Activated CD8-positive, alpha-beta memory T cell treated with anti-CD3 and anti-CD28 coated beads for 36 hours (primary cell): ENCODE data around the gene EDC3. TPM values are rescaled to one million over a fixed set of nuclear protein-coding genes. Genes with fewer than 3 reads are reported as not detected.
"Not testable (repeated sequence)": the region's sequence is repeated elsewhere in the genome, so short reads cannot be mapped to it uniquely, and the experiment has no call there.

Source experiments
- CTCF ChIA-PET: fragments of 350-600 bp; sonication (Branson Sonifier 250); formaldehyde crosslinking; loops from one replicate; lab custom pipeline; 2021; ENCODE audit warnings: antibody characterized with exemption; lab: Charles Lee
- POLR2A ChIA-PET: fragments of 350-600 bp; sonication (Branson Sonifier 250); formaldehyde crosslinking; loops from one replicate; lab custom pipeline; 2021; ENCODE audit warnings: antibody characterized with exemption; lab: Charles Lee
- total RNA-seq, 2 experiments: library from RNA; stranded (reverse); gene quantifications; one replicate each; pipeline ENCODE4 v1.2.3, GENCODE V29; 2021

EDC3 gene
- 10 to 100 TPM; 50.5 to 52.2 TPM for total RNA-seq

DNA sequence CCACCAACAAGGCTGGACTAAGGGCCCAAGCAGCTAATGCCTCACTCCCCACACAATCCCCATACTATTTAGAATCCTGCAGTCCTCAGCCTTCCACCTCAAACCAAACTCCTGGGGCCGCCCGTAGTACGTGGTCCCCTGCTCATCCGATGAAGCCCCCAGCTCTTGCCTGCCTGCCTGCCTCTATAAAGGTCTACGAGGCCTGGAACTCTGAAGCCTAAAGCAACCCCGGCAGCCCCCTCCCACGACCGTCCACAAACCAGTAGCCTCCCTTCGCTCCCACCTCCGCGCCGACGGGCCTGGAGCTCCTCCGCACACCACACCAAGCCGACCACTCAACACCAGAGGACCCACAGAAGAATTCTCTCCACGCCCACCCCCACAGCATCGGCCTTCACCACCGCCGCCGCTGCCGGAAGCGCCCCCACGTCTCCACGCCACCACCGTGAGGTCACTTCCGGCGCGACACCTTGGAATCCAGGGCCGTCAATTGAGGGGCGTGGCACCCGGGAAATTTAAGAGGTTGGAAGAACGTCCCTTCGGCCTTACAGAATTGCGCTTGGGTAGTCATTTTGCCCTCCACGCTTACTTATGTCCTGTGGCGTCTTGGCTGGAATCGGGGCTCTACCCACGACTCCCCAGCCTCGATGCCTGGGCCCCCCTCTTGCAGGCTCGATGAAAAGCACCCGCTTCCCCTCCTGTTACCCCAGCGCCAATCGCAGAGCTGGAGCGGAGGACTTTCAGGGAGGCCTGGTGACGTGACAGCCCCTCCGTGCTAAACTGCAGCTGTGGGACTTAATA is at the start of gene EDC3:
TSS of gene EDC3 (minus strand) at position 428 of the 801 bp plus-strand sequence. CDS start 20,900 bp downstream, outside the sequence.
- POLR2A ChIA-PET: interaction anchor here (0.5 kb wide), 1 partner anchor 198 kb away, joined by 3 read pairs; no protein-coding TSS in a partner anchor
- CTCF ChIA-PET: interaction anchor here (0.6 to 1.6 kb wide), 6 partner anchors 12 to 647 kb away, joined by 3 to 5 read pairs (median 4); no protein-coding TSS in a partner anchor

- ChIA-PET CTCF (no interaction called here), POLR2A (no interaction called here)
These were observed 46.6 kb upstream of the EDC3 start for GRCh38 chr15:74742422-74742821.

DNA sequence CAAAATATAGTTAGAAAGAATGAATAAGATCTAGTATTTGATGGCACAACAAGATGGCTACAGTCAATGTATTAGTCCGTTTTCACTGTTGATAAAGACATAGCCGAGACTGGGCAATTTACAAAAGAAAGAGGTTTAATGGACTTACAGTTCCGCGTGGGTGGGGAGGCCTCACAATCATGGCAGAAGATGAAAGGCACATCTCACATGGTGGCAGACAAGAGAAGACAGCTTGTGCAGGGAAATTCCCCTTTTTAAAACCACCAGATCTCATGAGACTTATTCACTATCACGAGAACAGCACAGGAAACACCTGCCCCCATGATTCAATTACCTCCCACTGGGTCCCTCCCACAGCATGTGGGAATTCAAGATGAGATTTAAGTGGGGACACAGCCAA is 42.4 kb upstream of the EDC3 start:
- CTCF ChIA-PET: not testable (repeated sequence)

DNA sequence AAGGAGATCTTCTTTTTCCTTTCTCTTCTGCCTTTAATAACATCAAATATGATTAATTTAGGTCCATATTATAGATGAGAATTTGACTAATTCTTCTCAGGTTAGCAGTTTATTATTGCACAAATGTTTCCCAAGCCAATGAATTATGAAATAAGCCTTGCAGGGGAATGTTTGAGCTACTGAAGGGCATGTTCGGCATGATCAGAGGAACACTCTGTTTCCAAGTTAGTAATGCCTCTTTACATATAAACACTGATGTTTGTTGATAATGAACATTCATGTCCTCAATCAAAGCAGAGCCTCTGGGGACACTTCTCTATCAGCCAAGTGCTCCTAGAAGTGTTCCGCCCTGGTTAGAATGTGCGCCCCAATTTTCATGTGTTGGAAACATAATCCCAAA is 39.5 kb upstream of the EDC3 start:
- POLR2A ChIA-PET: no interaction called here
- CTCF ChIA-PET: no interaction called here

More for the DNA sequence above, 42.4 kb upstream of the EDC3 start:
- POLR2A ChIA-PET: not testable (repeated sequence)

GRCh38 chr15:74733269-74733668 is 37.4 kb upstream of the EDC3 start:
- POLR2A ChIA-PET: no interaction called here
- CTCF ChIA-PET: no interaction called here

GRCh38 chr15:74732846-74733245 is 37.0 kb upstream of the EDC3 start:
- CTCF ChIA-PET: no interaction called here
- POLR2A ChIA-PET: no interaction called here

DNA sequence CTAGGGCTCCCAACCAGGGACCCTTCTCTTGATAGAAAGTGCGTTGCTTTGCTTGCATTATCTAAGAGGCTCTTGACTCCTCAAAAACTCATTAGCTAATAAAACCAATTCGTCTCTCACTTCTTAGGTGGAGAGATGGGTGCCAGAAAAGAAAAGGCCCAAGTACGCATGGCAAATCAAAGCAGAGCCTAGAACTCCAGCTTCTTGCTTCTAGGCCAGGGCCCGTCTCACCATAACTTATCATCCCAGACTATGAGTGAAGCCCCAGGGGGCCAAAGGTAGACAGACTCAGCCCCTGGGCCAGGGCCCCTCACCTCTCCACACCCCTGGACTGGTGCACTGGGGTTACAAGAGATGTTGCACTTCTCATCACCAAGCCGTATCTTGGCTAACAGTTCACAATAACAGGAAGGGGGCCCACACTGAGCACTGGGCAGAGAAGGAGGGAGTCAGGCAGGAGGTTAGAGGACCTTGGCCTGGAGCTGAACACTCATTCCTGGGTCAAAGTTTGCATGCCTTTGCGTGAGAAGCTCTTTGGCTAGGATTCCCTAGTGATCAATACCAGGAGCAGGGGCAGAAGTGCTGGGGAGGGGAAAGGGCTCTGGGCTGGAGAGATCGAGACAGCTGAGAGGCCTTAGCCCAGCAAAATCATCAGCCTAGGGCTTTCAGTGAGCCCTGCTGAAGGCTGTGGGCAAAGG is 34.9 kb upstream of the EDC3 start:
- POLR2A ChIA-PET: no interaction called here

GRCh38 chr15:74729372-74729771 is 33.5 kb upstream of the EDC3 start:
- CTCF ChIA-PET: not testable (repeated sequence)

More for the DNA sequence above, 34.9 kb upstream of the EDC3 start:
- CTCF ChIA-PET: interaction anchor here (1.1 kb wide), 1 partner anchor 96 kb away, joined by 5 read pairs; no protein-coding TSS in a partner anchor

DNA sequence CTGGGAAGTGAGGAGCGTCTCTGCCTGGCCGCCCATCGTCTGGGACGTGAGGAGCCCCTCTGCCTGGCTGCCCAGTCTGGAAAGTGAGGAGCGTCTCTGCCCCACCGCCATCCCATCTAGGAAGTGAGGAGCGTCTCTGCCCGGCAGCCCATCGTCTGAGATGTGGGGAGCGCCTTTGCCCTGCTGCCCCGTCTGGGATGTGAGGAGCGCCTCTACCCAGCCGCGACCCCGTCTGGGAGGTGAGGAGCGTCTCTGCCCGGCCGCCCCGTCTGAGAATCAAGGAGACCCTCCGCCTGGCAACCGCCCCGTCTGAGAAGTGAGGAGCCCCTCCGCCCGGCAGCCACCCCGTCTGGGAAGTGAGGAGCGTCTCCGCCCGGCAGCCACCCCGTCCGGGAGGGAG is 32.9 kb upstream of the EDC3 start:
- POLR2A ChIA-PET, CTCF ChIA-PET: not testable (repeated sequence)

More at GRCh38 chr15:74729372-74729771, 33.5 kb upstream of the EDC3 start:
- POLR2A ChIA-PET: not testable (repeated sequence)

- CTCF ChIA-PET: no interaction called here
- POLR2A ChIA-PET: no interaction called here
These were observed 31.9 kb upstream of the EDC3 start for GRCh38 chr15:74727727-74728126.

GRCh38 chr15:74726774-74727164 is 30.9 kb upstream of the EDC3 start:
- CTCF ChIA-PET: interaction anchor here (1.2 to 2.1 kb wide), 3 partner anchors 30 to 88 kb away, joined by 3 to 7 read pairs (median 5); no protein-coding TSS in a partner anchor
- POLR2A ChIA-PET: no interaction called here

GRCh38 chr15:74725845-74726773 is 30.3 kb upstream of the EDC3 start:
- POLR2A ChIA-PET: no interaction called here
- CTCF ChIA-PET: interaction anchor here (0.5 to 2.1 kb wide), 8 partner anchors 30 to 152 kb away, joined by 3 to 7 read pairs (median 3); no protein-coding TSS in a partner anchor

GRCh38 chr15:74725225-74725774 is 29.5 kb upstream of the EDC3 start, which contains the start of gene CYP1A1:
Gene CYP1A1 (minus strand): TSS chr15:74725528. CDS start chr15:74723097, 2,431 bp downstream.
- CTCF ChIA-PET: interaction anchor here (0.5 to 2.1 kb wide), 7 partner anchors 29 to 152 kb away, joined by 3 to 7 read pairs (median 3); no protein-coding TSS in a partner anchor

DNA sequence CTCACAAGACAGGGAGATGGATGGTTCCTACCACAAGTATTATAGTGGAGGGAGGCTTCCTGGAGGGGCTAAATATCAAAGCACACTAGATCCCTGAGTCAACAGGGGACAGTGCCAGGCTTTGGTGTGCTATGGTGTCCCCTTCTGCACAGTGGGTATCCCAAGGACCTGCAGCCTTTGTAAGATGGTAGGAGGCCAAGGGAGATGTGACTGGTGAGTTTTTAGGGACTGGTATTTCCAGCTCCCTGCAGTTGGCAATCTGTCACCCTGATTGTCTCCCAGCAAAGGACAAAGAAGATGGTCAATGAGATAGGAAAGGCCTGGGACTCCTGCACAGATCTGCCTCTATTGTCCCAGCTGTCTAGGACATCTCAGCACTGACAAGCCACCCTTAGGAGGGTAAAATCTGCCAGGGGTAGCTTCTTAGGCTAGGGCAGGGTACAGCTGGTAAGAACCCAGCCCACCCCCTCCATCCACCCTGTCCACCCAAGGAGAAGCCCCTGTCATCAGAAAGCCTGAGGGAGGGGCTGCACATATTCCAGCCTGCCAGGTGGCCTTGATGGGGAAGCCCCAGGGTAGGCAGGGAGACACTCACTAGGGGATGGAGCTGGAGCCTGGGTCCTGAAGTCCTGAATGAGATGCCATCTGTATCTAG is 28.9 kb upstream of the EDC3 start:
- ChIA-PET POLR2A (no interaction called here), CTCF (interaction anchor here (1.0 to 2.1 kb wide), 4 partner anchors 44 to 90 kb away, joined by 3 to 7 read pairs (median 4); no protein-coding TSS in a partner anchor)

More at GRCh38 chr15:74725225-74725774, 29.5 kb upstream of the EDC3 start, which contains the start of gene CYP1A1:
- POLR2A ChIA-PET: no interaction called here

GRCh38 chr15:74723754-74724334 is 28.0 kb upstream of the EDC3 start:
- ChIA-PET CTCF (interaction anchor here (1.2 kb wide), 1 partner anchor 70 kb away, joined by 3 read pairs; no protein-coding TSS in a partner anchor), POLR2A (interaction anchor here (0.6 kb wide), 1 partner anchor 145 kb away, joined by 7 read pairs; no protein-coding TSS in a partner anchor)

DNA sequence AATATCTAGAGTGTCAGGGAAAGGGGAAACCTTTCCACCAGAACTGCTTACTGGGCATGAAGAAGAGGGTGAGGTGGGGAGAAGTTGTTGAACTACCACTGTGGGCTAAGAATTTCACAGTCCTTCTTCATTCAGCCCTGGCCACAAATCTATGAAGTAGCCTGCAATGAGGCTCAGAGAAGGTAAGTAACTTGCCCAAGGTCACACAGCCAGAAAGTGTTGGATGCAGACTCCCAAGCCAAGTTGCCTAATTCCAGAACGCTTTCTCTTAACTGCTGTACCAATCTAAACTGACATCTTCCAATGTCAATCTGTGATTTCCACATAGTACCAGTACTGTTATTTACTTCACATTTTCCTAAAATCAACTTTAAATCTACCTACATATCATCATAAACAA is 27.4 kb upstream of the EDC3 start:
- POLR2A ChIA-PET: interaction anchor here (0.6 kb wide), 1 partner anchor 146 kb away, joined by 7 read pairs; no protein-coding TSS in a partner anchor

DNA sequence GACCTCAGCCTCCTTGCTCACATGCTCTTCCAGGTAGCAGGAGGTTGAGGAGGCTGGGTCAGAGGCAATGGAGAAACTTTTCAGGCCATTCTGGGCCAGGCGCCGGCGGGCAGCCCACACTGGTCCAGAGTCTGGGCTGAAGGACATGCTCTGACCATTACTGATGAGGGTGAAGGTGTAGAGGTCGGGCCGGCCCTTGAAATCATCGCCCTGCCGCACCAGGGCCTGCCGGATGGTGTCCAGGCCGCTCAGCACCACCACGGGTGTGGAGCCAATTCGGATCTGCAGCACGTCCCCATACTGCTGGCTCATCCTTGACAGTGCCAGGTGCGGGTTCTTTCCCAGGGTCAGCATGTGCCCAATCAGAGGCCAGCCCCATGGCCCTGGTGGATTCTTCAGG is 26.8 kb upstream of the EDC3 start:
- CTCF ChIA-PET: interaction anchor here (0.6 kb wide), 1 partner anchor 15 kb away, joined by 3 read pairs; no protein-coding TSS in a partner anchor
- POLR2A ChIA-PET: no interaction called here

More for the DNA sequence above, 27.4 kb upstream of the EDC3 start:
- CTCF ChIA-PET: no interaction called here
